Activated B cell treated with CpG ODN at 0.5 μM for 24 hours (primary cell): ENCODE results near the gene CD4. TPM values are rescaled to one million over a fixed set of nuclear protein-coding genes. Genes with fewer than 3 reads are reported as not detected.
A peak's percentile ranks its signal among the peaks of the same experiment; 100 is the strongest.

Experiments used
- ATAC-seq: fragments of 200-7000 bp; cut with Tn5 transposase; one replicate; pipeline ENCODE4 v1.10.0; 2021; ENCODE audit warnings: low read depth, mild to moderate bottlenecking, moderate library complexity
- CTCF ChIA-PET: fragments of 350-600 bp; sonication (Branson Sonifier 250); formaldehyde crosslinking; loops from one replicate; lab custom pipeline; 2021; ENCODE audit warnings: antibody characterized with exemption; lab: Charles Lee
- POLR2A ChIA-PET: fragments of 350-600 bp; sonication (Branson Sonifier 250); formaldehyde crosslinking; loops from one replicate; lab custom pipeline; 2021; ENCODE audit warnings: antibody characterized with exemption; lab: Charles Lee
- DNase-seq: peaks from one replicate; pipeline ENCODE4 v3.0.0; 2022
- H3K27ac Mint-ChIP-seq: one replicate; pipeline ENCODE4 v1.8.0; 2020; ENCODE audit warnings: mixed read lengths
- H3K27me3 Mint-ChIP-seq: one replicate; pipeline ENCODE4 v1.8.0; 2021; ENCODE audit warnings: mixed read lengths
- H3K36me3 Mint-ChIP-seq: one replicate; pipeline ENCODE4 v1.8.0; 2021; ENCODE audit warnings: low read depth, mixed read lengths
- H3K4me1 Mint-ChIP-seq: one replicate; pipeline ENCODE4 v1.8.0; 2021; ENCODE audit warnings: mixed read lengths
- H3K4me3 Mint-ChIP-seq: one replicate; pipeline ENCODE4 v1.8.0; 2020; ENCODE audit warnings: mild to moderate bottlenecking, mixed read lengths
- H3K9me3 Mint-ChIP-seq: one replicate; pipeline ENCODE4 v1.8.0; 2020; ENCODE audit warnings: mixed read lengths
- intact Hi-C: fragments of 100-400 bp; cut with micrococcal nuclease; formaldehyde crosslinking; loops from one replicate; pipeline ENCODE4 v1.15.1; 2024
- total RNA-seq: library from RNA; stranded (reverse); gene quantifications from 2 replicates; pipeline ENCODE4 v1.2.3, GENCODE V29; 2022
- TF ChIP-seq, protein P1 (sequence below): fragments of 200-600 bp; IDR thresholded peaks from one replicate; pipeline ENCODE4 v1.8.0; 2022; ENCODE audit warnings: antibody characterized with exemption, mild to moderate bottlenecking

The CD4 gene
- total RNA-seq, 1 donor from 2014 or later: 0.22 TPM

DNA sequence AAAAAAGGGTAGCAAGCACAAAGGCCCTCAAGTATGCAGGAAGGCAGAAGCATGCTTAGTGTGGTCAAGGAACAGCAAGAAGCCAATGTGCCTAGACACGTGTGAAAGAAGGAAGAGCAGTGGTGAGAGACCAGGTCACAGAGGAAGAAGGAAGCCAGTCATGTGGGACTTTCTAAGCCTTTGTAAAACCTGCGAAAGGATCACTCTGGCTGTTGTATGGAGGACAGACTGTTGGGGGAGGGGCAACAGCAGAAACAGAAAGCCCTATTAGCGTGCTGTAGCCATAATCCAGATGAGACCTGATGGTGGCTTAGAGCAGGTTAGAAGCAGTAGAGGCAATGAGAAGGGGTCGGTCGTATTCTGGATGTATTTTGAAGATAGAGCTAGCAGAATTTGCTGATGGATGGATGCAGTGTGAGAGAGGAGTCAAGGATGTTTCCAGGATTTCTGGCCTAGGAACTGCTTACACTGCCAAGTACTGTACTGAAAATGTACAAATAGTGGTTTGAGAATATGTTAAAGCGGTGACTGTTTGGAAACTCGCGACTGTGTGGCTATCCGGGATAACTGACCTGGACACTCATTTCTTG, 30.7 kb upstream of the CD4 start:
- ATAC-seq (no peak), DNase-seq (no peak)
- H3K4me3 Mint-ChIP-seq: no peak overlapping the region
- TF ChIP-seq, protein P1, sequence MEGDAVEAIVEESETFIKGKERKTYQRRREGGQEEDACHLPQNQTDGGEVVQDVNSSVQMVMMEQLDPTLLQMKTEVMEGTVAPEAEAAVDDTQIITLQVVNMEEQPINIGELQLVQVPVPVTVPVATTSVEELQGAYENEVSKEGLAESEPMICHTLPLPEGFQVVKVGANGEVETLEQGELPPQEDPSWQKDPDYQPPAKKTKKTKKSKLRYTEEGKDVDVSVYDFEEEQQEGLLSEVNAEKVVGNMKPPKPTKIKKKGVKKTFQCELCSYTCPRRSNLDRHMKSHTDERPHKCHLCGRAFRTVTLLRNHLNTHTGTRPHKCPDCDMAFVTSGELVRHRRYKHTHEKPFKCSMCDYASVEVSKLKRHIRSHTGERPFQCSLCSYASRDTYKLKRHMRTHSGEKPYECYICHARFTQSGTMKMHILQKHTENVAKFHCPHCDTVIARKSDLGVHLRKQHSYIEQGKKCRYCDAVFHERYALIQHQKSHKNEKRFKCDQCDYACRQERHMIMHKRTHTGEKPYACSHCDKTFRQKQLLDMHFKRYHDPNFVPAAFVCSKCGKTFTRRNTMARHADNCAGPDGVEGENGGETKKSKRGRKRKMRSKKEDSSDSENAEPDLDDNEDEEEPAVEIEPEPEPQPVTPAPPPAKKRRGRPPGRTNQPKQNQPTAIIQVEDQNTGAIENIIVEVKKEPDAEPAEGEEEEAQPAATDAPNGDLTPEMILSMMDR: no peak
- ChIA-PET POLR2A (interaction anchor here (0.6 kb wide), 1 partner anchor 151 kb away, joined by 17 read pairs; no protein-coding TSS in a partner anchor), CTCF (interaction anchor here (0.8 to 1.6 kb wide), 4 partner anchors 8 to 22 kb away, joined by 3 to 7 read pairs (median 3); partner anchors contain the start of gene PTMS)
- H3K9me3 Mint-ChIP-seq: no peaks in the 10 kb centered on the region
- H3K27me3 Mint-ChIP-seq: peaks cover 2% of the 10 kb centered on the region
- H3K27ac Mint-ChIP-seq: no peak overlapping the region
- no peaks in the 10 kb centered on the region for H3K36me3 Mint-ChIP-seq
- H3K4me1 Mint-ChIP-seq: peaks cover 9% of the 10 kb centered on the region
- intact Hi-C loops: no loop called here

DNA sequence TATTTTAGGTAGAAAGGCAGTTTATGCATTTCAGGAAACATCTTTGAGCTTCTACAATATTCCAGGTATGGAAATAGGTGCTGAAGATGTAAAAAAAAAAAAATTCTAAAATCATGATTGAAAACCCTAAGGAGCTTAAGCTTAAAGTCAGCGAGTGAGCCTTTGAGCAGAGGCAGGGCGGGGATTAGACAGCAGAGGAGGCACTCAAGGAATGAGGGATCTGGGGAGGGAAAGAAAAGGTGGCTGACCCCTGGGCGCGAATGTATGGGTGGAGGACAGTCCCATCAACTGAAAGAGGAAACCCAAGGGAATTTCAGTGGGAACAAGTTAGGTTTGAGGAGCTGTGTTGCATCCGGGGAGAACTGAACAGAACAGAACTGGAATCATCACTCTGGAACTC, 29.6 kb upstream of the CD4 start:
- no peak overlapping the region for H3K27ac Mint-ChIP-seq
- ATAC-seq: no peak
- peaks cover 13% of the 10 kb centered on the region for H3K4me1 Mint-ChIP-seq
- H3K36me3 Mint-ChIP-seq: no peaks in the 10 kb centered on the region
- ChIA-PET CTCF (interaction anchor here (0.9 to 1.5 kb wide), 2 partner anchors 8 to 19 kb away, joined by 3 read pairs; no protein-coding TSS in a partner anchor), POLR2A (no interaction called here)
- H3K27me3 Mint-ChIP-seq: peaks cover 5% of the 10 kb centered on the region
- intact Hi-C loops: no loop called here
- H3K9me3 Mint-ChIP-seq: no peaks in the 10 kb centered on the region
- no peak overlapping the region for H3K4me3 Mint-ChIP-seq
- TF ChIP-seq, protein P1: no peak
- DNase-seq: no peak

DNA sequence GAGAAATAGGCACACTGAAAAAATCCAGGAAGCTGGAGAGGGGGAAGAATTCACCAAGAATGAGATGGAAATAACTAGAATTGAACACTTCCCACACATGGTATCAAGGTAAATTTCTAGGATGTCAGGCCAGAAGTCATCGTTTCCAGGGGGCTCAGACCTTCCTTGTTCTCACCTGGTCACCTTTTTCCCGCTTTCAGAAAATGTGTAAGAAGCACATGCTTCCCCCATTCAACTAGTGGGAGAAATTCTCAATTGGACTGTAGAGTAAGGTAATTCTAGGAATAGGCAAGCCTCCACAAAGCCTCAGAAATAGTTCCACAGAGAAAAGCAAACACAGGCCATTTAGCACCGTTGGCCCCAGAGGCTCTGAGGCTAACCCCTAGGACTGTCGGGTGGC, 25.9 kb upstream of the CD4 start:
- intact Hi-C loops: no loop called here
- no peaks in the 10 kb centered on the region for H3K9me3 Mint-ChIP-seq
- CTCF ChIA-PET: interaction anchor here (0.7 kb wide), 1 partner anchor 15 kb away, joined by 3 read pairs; no protein-coding TSS in a partner anchor
- ATAC-seq (no peak), DNase-seq (no peak)
- no peaks in the 10 kb centered on the region for H3K36me3 Mint-ChIP-seq
- POLR2A ChIA-PET: interaction anchor here (1.0 kb wide), 1 partner anchor 10 kb away, joined by 3 read pairs; the partner anchor contains the start of gene MLF2
- H3K27ac Mint-ChIP-seq: no peak overlapping the region
- TF ChIP-seq, protein P1: no peak
- no peak overlapping the region for H3K4me3 Mint-ChIP-seq
- peaks cover 22% of the 10 kb centered on the region for H3K27me3 Mint-ChIP-seq
- peaks cover 32% of the 10 kb centered on the region for H3K4me1 Mint-ChIP-seq

DNA sequence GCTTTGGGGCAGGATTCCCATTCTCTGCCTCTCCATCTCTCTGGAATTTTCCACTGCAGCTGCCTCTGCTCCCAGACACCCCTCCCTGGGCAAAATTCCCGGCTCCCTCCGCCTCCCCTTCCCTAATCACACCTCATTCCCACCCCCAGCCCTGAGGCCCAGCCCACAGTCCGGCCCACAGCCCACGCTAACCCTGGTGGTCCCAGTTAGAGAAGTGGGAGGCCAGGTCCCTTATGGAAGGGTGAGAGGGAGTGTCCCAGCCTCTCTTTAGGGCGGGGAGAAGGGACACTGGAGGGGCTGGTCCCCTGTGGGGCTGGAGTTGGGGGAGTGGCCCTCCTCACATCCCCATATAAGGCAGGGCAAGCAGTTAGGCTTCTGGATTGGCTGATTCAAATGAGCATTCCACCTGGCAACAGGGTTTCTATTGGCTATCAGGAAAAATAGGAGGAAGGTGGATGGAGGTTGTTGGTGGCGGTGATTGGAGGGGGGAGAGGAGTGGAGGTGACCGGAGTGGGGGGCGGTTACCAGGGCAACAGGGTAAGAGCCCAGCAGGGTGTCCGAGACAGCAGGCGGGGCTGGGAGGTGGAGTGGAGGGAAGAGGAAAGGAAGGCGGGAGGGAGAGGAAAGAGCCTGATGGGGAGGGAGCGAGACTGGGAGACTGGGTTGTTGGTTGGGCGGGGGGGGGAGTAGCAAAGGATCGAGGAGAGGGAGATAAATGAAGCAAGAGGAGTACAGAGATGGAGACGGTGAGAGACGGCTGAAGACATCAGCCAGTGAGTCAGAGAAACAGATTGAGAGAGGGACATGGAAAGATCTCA, 25.1 kb upstream of the CD4 start:
- intact Hi-C loops: loop anchor here (1.0 kb wide), 1 partner anchor 11 kb away; the partner anchor contains the start of gene MLF2
- ATAC-seq (peak; percentile 83), DNase-seq (peak; percentile 26)
- ChIA-PET POLR2A (interaction anchor here (1.0 kb wide), 1 partner anchor 11 kb away, joined by 3 read pairs; the partner anchor contains the start of gene MLF2), CTCF (interaction anchor here (0.7 to 3.2 kb wide), 2 partner anchors 11 to 14 kb away, joined by 3 to 64 read pairs; partner anchors contain the start of gene MLF2)
- H3K4me1 Mint-ChIP-seq: peaks cover 29% of the 10 kb centered on the region
- no peaks in the 10 kb centered on the region for H3K36me3 Mint-ChIP-seq
- no peak overlapping the region for H3K27ac Mint-ChIP-seq
- TF ChIP-seq, protein P1: no peak
- H3K4me3 Mint-ChIP-seq: peak overlapping the region; percentile 55
- H3K9me3 Mint-ChIP-seq: no peaks in the 10 kb centered on the region
- H3K27me3 Mint-ChIP-seq: peaks cover 31% of the 10 kb centered on the region
